Mesenchymal stem cell (in vitro differentiated cells and primary cell): ENCODE measurements around the gene RFNG.

Source experiments
- DNase-seq: peaks from one replicate; pipeline ENCODE4 v3.0.0-alpha.2; 2013
- H2AFZ ChIP-seq: one replicate; pipeline ENCODE4 v1.6.1; 2013; ENCODE audit warnings: low read depth, mild to moderate bottlenecking, control low read depth, inconsistent platforms, low read length, moderate library complexity
- H2AK5ac ChIP-seq: 2 replicates; pipeline ENCODE4 v1.6.1; 2013; ENCODE audit warnings: low read length, moderate library complexity, mild to moderate bottlenecking, inconsistent platforms; ENCODE audit not compliant: severe bottlenecking
- H2BK120ac ChIP-seq: one replicate; pipeline ENCODE4 v1.6.1; 2013; ENCODE audit warnings: low read depth, mild to moderate bottlenecking, inconsistent platforms, low read length, moderate library complexity
- H2BK12ac ChIP-seq, 2 experiments: one replicate each; pipeline ENCODE4 v1.6.1; 2013; ENCODE audit warnings: inconsistent platforms in 2 of 2, low read length in 2 of 2, mild to moderate bottlenecking in 2 of 2, moderate library complexity in 2 of 2, control low read depth in 1 of 2
- H2BK15ac ChIP-seq: one replicate; pipeline ENCODE4 v1.6.1; 2013; ENCODE audit warnings: mild to moderate bottlenecking, low read depth, inconsistent platforms; ENCODE audit not compliant: poor library complexity, severe bottlenecking
- H2BK5ac ChIP-seq: 2 replicates; pipeline ENCODE4 v1.6.1; 2013; ENCODE audit warnings: low read depth, mild to moderate bottlenecking, low read length, control low read depth, inconsistent platforms; ENCODE audit not compliant: poor library complexity, severe bottlenecking
- H3K14ac ChIP-seq, 2 experiments: one replicate each; pipeline ENCODE4 v1.6.1; 2013; ENCODE audit warnings: inconsistent platforms in 2 of 2, low read length in 2 of 2, control low read depth in 1 of 2, mild to moderate bottlenecking in 1 of 2, moderate library complexity in 1 of 2
- H3K18ac ChIP-seq, 2 experiments: one replicate each; pipeline ENCODE4 v1.6.1; 2013; ENCODE audit warnings: inconsistent platforms in 2 of 2, low read length in 2 of 2, control low read depth in 1 of 2, low read depth in 1 of 2, mild to moderate bottlenecking in 1 of 2
- H3K23ac ChIP-seq, 2 experiments: one replicate each; pipeline ENCODE4 v1.6.1; 2013; ENCODE audit warnings: inconsistent platforms in 2 of 2, low read length in 2 of 2, mild to moderate bottlenecking in 2 of 2, moderate library complexity in 2 of 2, control low read depth in 1 of 2
- H3K27ac ChIP-seq: 2 replicates; pipeline ENCODE4 v1.5.1; 2013; ENCODE audit warnings: mild to moderate bottlenecking, moderate library complexity, low read length, control low read depth, inconsistent platforms; ENCODE audit not compliant: poor library complexity, severe bottlenecking
- H3K27me3 ChIP-seq, 2 experiments: 2 replicates each; pipeline versions ENCODE4 v1.6.1 to v1.7.0; 2013; ENCODE audit warnings: low read length in 2 of 2, mild to moderate bottlenecking in 2 of 2, moderate library complexity in 2 of 2, control low read depth in 1 of 2, inconsistent platforms in 1 of 2; ENCODE audit not compliant: control insufficient read depth in 1 of 2, insufficient read depth in 1 of 2
- H3K36me3 ChIP-seq, 2 experiments: 2 replicates each; pipeline versions ENCODE4 v1.6.1 to v1.7.0; 2013; ENCODE audit warnings: low read length in 2 of 2, control low read depth in 1 of 2, inconsistent platforms in 1 of 2, low read depth in 1 of 2, mild to moderate bottlenecking in 1 of 2; ENCODE audit not compliant: insufficient read depth in 2 of 2, control insufficient read depth in 1 of 2
- H3K4ac ChIP-seq, 2 experiments: one replicate each; pipeline ENCODE4 v1.6.1; 2013; ENCODE audit warnings: inconsistent platforms in 2 of 2, low read length in 2 of 2, mild to moderate bottlenecking in 2 of 2, moderate library complexity in 2 of 2, control low read depth in 1 of 2, low read depth in 1 of 2
- H3K4me1 ChIP-seq: 2 replicates; pipeline ENCODE4 v1.6.1; 2013; ENCODE audit warnings: low read depth, low read length, control low read depth; ENCODE audit not compliant: control insufficient read depth, insufficient read depth
- H3K4me2 ChIP-seq: 2 replicates; pipeline ENCODE4 v1.6.1; 2013; ENCODE audit warnings: low read length, mild to moderate bottlenecking, inconsistent platforms; ENCODE audit not compliant: poor library complexity, severe bottlenecking
- H3K4me3 ChIP-seq, 2 experiments: 2 replicates each; pipeline versions ENCODE4 v1.5.1 to v1.7.0; 2013; ENCODE audit warnings: low read length in 2 of 2, mild to moderate bottlenecking in 2 of 2, control low read depth in 1 of 2, low read depth in 1 of 2; ENCODE audit not compliant: insufficient read depth in 1 of 2
- H3K79me1 ChIP-seq: replicated peaks from 2 replicates; pipeline ENCODE4 v1.6.1; 2013; ENCODE audit warnings: mild to moderate bottlenecking, control low read depth, low read length, inconsistent platforms; ENCODE audit not compliant: poor library complexity, severe bottlenecking
- H3K9ac ChIP-seq: 2 replicates; pipeline ENCODE4 v1.7.0; 2013; ENCODE audit warnings: mild to moderate bottlenecking, low read length, moderate library complexity
- H3K9me3 ChIP-seq: 2 replicates; pipeline ENCODE4 v1.7.0; 2013; ENCODE audit warnings: mild to moderate bottlenecking, low read length; ENCODE audit not compliant: control insufficient read depth
- H4K8ac ChIP-seq: one replicate; pipeline ENCODE4 v1.6.1; 2013; ENCODE audit warnings: inconsistent platforms, mild to moderate bottlenecking, low read length, moderate library complexity
- H4K91ac ChIP-seq: one replicate; pipeline ENCODE4 v1.6.1; 2013; ENCODE audit warnings: mild to moderate bottlenecking, low read length, inconsistent platforms
- WGBS: methylation state at CpG from one replicate; pipeline ENCODE4 v1.1.7; 2013; ENCODE audit warnings: mixed read lengths; 5-methylcytosine and 5-hydroxymethylcytosine counted together

RFNG gene

GRCh38 chr17:82011617-82012187 is 39.9 kb downstream of the RFNG start:
- H3K14ac ChIP-seq, result no peak overlapping the region
- 96% methylated on average over 19 of the region's 19 CpGs for WGBS
- H3K9ac ChIP-seq, result no peak overlapping the region
- H4K8ac ChIP-seq, result no peak overlapping the region
- no peak overlapping the region for H3K18ac ChIP-seq
- H3K27me3 ChIP-seq, result no peaks in the 10 kb centered on the region
- H3K4ac ChIP-seq, result no peak overlapping the region
- DNase-seq, result no peak
- H2BK120ac ChIP-seq, result no peak overlapping the region
- H3K36me3 ChIP-seq, result peaks cover 0 to 69% of the 10 kb centered on the region in 2 experiments
- no peak overlapping the region for H3K4me2 ChIP-seq
- no peak overlapping the region for H2BK15ac ChIP-seq
- peaks cover 29% of the 10 kb centered on the region for H3K4me1 ChIP-seq
- H3K9me3 ChIP-seq, result no peaks in the 10 kb centered on the region
- no peak overlapping the region for H4K91ac ChIP-seq
- H2BK5ac ChIP-seq, result no peak overlapping the region
- no peak overlapping the region for H3K4me3 ChIP-seq
- no peak overlapping the region for H3K23ac ChIP-seq
- H3K27ac ChIP-seq, result no peak overlapping the region
- H3K79me1 ChIP-seq, result peaks cover 4% of the 10 kb centered on the region
- no peak overlapping the region for H2AFZ ChIP-seq
- H2AK5ac ChIP-seq, result no peak overlapping the region
- H2BK12ac ChIP-seq, result no peak overlapping the region

GRCh38 chr17:82010575-82011525 is 40.8 kb downstream of the RFNG start:
- WGBS, result 97% methylated on average over 39 of the region's 39 CpGs
- DNase-seq, result no peak
- no peak overlapping the region for H2AK5ac ChIP-seq
- H3K14ac ChIP-seq, result no peak overlapping the region
- no peaks in the 10 kb centered on the region for H3K27me3 ChIP-seq
- H2BK12ac ChIP-seq, result no peak overlapping the region
- no peak overlapping the region for H3K23ac ChIP-seq
- no peak overlapping the region for H3K18ac ChIP-seq
- H3K9me3 ChIP-seq, result no peaks in the 10 kb centered on the region
- no peak overlapping the region for H2BK5ac ChIP-seq
- H4K8ac ChIP-seq, result no peak overlapping the region
- no peak overlapping the region for H2BK120ac ChIP-seq
- H3K9ac ChIP-seq, result no peak overlapping the region
- H3K27ac ChIP-seq, result no peak overlapping the region
- H2AFZ ChIP-seq, result no peak overlapping the region
- H3K4me1 ChIP-seq, result peaks cover 37% of the 10 kb centered on the region
- H3K79me1 ChIP-seq, result peaks cover 4% of the 10 kb centered on the region
- no peak overlapping the region for H3K4me2 ChIP-seq
- H3K36me3 ChIP-seq, result peaks cover 0 to 69% of the 10 kb centered on the region in 2 experiments
- no peak overlapping the region for H3K4ac ChIP-seq
- H4K91ac ChIP-seq, result no peak overlapping the region
- H2BK15ac ChIP-seq, result no peak overlapping the region
- no peak overlapping the region for H3K4me3 ChIP-seq

DNA sequence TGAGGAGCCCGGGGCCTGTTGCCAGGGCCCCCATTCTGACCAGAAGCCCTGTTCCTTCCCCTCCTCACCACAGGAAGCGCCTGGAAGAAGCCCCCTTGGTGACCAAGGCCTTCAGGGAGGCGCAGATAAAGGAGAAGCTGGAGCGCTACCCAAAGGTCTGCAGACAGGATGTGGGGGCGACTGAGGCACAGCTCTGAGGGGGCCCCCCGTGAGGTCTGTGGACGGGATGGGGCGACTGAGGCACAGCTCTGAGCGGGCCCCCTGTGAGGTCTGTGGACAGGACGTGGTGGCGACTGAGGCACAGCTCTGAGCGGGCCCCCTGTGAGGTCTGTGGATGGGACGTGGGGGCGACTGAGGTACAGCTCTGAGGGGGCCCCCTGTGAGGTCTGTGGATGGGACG is 42.2 kb downstream of the RFNG start:
- Histone ChIP-seq H3K4me1 (peaks cover 51% of the 10 kb centered on the region), H3K23ac (no peak overlapping the region), H3K27ac (no peak overlapping the region), H3K27me3 (no peaks in the 10 kb centered on the region), H4K91ac (no peak overlapping the region), H4K8ac (no peak overlapping the region), H3K4ac (no peak overlapping the region), H2AFZ (no peak overlapping the region), H3K14ac (no peak overlapping the region), H3K9me3 (no peaks in the 10 kb centered on the region), H2BK5ac (no peak overlapping the region), H3K4me3 (no peak overlapping the region), H2AK5ac (no peak overlapping the region), H2BK120ac (no peak overlapping the region), H3K36me3 (peaks cover 0 to 62% of the 10 kb centered on the region in 2 experiments), H3K79me1 (peaks cover 6% of the 10 kb centered on the region), H3K4me2 (no peak overlapping the region), H3K18ac (no peak overlapping the region), H2BK15ac (no peak overlapping the region), H2BK12ac (no peak overlapping the region), H3K9ac (no peak overlapping the region)
- DNase-seq, result no peak
- 91% methylated on average over 15 of the region's 15 CpGs for WGBS

DNA sequence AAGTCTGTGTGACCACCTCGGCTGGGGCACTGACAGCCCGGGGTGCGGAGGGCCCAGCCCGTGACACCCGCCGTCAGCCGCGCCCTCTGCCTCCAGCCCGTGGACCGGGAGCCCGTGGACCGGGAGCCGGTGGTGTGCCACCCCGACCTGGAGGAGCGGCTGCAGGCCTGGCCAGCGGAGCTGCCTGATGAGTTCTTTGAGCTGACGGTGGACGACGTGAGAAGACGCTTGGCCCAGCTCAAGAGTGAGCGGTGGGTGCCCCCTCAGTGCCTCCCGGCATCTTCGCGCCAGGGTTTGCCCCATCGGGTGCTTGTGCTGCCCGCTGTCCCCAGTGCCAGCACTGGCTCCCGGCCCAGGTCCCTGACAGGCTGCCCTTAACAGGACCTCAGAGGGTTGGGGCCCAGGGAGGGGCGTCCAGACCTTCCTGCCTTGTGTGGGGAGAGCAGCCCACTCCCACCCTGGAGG is 42.6 kb downstream of the RFNG start:
- no peak overlapping the region for H3K4ac ChIP-seq
- no peak overlapping the region for H3K14ac ChIP-seq
- H3K79me1 ChIP-seq, result peaks cover 6% of the 10 kb centered on the region
- DNase-seq, result no peak
- no peak overlapping the region for H4K91ac ChIP-seq
- H2AFZ ChIP-seq, result no peak overlapping the region
- H3K36me3 ChIP-seq, result peaks cover 0 to 57% of the 10 kb centered on the region in 2 experiments
- no peak overlapping the region for H3K23ac ChIP-seq
- no peak overlapping the region for H2BK12ac ChIP-seq
- no peak overlapping the region for H3K4me2 ChIP-seq
- H3K18ac ChIP-seq, result no peak overlapping the region
- no peak overlapping the region for H2BK120ac ChIP-seq
- WGBS, result 98% methylated on average over 28 of the region's 28 CpGs
- H3K27ac ChIP-seq, result no peak overlapping the region
- H2AK5ac ChIP-seq, result no peak overlapping the region
- peaks cover 55% of the 10 kb centered on the region for H3K4me1 ChIP-seq
- no peaks in the 10 kb centered on the region for H3K27me3 ChIP-seq
- H2BK15ac ChIP-seq, result peak overlapping the region; percentile 9
- H4K8ac ChIP-seq, result no peak overlapping the region
- H3K9me3 ChIP-seq, result no peaks in the 10 kb centered on the region
- no peak overlapping the region for H3K9ac ChIP-seq
- no peak overlapping the region for H2BK5ac ChIP-seq
- H3K4me3 ChIP-seq, result no peak overlapping the region
